Nephron (organoid): Measurements from ENCODE around the gene MAGEB1.

Experiments
- H3K27ac Mint-ChIP-seq, 3 experiments: 2 replicates each; pipeline ENCODE4 v1.8.0; 2020; ENCODE audit warnings: mixed read lengths in 3 of 3, mild to moderate bottlenecking in 2 of 3, moderate library complexity in 1 of 3
- H3K27me3 Mint-ChIP-seq: 2 replicates; pipeline ENCODE4 v1.8.0; 2021; ENCODE audit warnings: low read depth, mild to moderate bottlenecking, moderate library complexity, mixed read lengths
- H3K36me3 Mint-ChIP-seq: 2 replicates; pipeline ENCODE4 v1.8.0; 2020; ENCODE audit warnings: low read depth, mixed read lengths
- H3K4me1 Mint-ChIP-seq: 2 replicates; pipeline ENCODE4 v1.8.0; 2020; ENCODE audit warnings: mixed read lengths
- H3K4me3 Mint-ChIP-seq, 3 experiments: 2 replicates each; pipeline ENCODE4 v1.8.0; 2020; ENCODE audit warnings: mild to moderate bottlenecking in 3 of 3, mixed read lengths in 3 of 3, moderate library complexity in 2 of 3
- H3K9me3 Mint-ChIP-seq: 2 replicates; pipeline ENCODE4 v1.8.0; 2020; ENCODE audit warnings: mixed read lengths
- CTCF ChIP-seq, 3 experiments: fragments of 200-600 bp; sonication (generic); IDR thresholded peaks; one replicate each; pipeline ENCODE4 v1.5.0; 2021; ENCODE audit warnings: antibody characterized with exemption in 3 of 3; ENCODE audit not compliant: unreplicated experiment in 3 of 3

MAGEB1 gene

GRCh38 chrX:30301208-30301607 lies 54.3 kb downstream of the MAGEB1 start:
- peaks cover 18% of the 10 kb centered on the region for H3K4me1 Mint-ChIP-seq
- H3K27me3 Mint-ChIP-seq = peaks cover 5% of the 10 kb centered on the region
- no peaks in the 10 kb centered on the region for H3K9me3 Mint-ChIP-seq
- peak overlapping the region in 1 of 3 experiments; percentile 80 for H3K27ac Mint-ChIP-seq
- H3K4me3 Mint-ChIP-seq = no peak overlapping the region
- no peak for TF ChIP-seq CTCF (IDR thresholded peaks at IDR 0.05; ENCODE audit: unreplicated experiment in 3 of 3)
- no peaks in the 10 kb centered on the region for H3K36me3 Mint-ChIP-seq
